ENCODE results near the gene SMCO4.
"Not testable (repeated sequence)": the region's sequence is repeated elsewhere in the genome, so short reads cannot be mapped to it uniquely, and the experiment has no call there.

The SMCO4 gene

DNA sequence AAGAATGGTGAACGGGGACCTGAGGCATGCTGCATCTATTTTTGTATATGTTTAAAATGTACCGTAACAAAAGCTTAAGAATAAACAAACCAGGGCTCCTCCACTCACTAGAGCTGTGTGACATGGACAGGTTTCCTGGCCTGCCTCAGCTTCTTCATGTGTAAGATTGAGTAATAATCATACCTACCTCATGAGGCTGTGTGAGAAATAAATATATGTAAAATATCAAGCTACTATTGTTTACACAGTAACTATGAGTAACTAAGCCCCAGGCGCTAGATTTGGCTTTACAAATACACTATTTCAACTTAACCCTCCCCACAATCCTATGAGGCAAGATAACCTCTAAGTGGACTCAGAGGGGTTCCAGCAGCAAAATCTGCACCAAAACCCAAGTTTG is 66.4 kb downstream of the SMCO4 start:
- DNase-seq (ENCODE audit: low read depth, low spot score): no peak

DNA sequence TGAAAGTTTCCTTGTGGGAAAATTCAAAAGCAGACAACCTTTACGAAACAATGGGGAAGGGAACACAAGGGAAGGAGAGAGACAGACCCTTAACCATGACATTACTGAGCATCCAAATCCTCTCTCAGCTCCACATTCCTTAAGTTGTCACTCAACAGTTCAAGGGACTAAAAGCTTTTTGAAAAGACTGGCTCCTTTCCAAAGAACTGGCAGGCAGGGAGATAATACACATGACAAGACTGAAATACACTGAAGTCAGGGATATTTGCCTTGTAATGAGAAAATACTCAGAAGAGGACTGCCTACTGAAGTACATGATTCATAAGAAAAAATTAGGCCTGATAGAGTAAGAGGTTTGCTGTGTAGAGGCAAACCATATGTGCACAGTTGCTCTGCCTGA is 69.1 kb downstream of the SMCO4 start:
- no peak for DNase-seq (ENCODE audit: low read depth, low spot score)

DNA sequence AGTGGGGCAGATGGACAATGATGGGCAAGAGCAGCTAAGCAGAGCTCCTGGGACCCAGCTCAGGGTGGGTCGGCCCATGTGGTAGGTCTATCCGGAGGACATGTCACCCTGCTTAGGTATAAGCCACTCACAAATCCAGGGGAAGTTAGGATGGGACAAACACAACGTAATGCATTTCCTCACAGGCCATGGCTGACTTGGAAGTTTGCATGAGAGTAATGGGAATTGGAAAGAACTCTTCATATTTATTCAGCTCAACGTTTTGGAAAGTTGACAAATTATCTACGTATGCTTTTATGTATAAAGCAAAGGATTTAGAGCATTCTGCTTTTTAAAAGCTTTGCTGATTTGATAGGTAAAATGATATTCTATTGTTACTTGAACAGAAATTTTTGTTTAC is 74.9 kb downstream of the SMCO4 start:
- DNase-seq (ENCODE audit: low read depth, low spot score): no peak

DNA sequence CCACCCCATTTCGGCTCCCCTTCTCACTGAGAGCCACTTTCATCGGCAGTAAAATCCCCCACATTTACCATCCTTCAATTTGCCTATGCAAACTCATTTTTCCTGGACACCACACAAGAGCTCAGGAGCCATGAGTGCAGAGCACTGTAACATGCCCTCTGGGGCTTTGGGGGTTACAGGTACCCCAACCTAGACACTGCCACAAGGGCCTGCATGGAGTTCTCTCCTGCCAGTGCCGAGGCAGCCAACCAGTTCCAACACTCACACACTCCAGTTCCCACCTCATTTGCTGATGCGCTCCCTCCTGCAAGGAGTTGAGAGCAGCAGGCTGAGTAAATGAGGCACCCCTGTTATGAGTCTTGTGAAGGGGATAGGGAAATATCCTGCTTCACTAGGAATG is 76.1 kb downstream of the SMCO4 start:
- no peak for DNase-seq (ENCODE audit: low read depth, low spot score)

DNA sequence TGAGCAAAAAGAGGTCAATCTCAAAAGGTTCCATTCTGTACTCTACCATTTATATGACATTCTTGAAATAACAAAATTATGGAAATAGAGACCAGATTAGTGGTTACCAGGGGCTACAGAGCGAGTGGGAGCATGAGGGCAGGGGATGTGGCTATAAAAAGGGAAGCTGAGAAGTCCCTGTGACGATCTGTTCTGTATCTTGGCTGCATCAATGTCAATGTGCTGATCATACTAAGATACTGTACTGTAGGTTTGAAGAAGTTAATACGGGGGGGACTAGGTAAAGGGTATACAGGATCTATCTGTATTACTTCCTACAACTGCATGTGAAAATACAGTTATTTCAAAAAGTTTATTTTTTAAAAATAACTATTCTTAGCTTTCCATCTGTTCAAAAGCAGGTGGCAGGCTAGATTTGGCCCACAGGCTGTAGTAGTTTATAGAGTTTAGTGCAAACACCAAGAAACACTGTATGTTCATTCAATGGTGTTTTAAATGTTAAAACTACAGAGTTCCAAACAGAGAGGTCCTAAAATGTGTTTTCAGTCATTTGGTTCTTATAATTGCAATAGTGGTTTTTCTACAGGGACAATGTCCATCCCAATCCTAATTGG is 78.2 kb downstream of the SMCO4 start:
- DNase-seq (ENCODE audit: low read depth, low spot score): no peak

DNA sequence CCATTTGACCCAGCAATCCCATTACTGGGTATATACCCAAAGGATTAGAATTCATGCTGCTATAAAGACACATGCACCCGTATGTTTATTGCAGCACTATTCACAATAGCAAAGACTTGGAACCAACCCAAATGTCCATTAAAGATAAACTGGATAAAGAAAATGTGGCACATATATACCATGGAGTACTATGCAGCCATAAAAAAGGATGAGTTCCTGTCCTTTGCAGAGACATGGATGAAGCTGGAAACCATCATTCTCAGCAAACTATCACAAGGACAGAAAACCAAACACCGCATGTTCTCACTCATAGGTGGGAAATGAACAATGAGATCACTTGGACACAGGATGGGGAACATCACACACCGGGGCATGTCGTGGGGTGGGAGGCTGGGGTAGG is 79.5 kb downstream of the SMCO4 start:
- DNase-seq (ENCODE audit: low read depth, low spot score): not testable (repeated sequence)

DNA sequence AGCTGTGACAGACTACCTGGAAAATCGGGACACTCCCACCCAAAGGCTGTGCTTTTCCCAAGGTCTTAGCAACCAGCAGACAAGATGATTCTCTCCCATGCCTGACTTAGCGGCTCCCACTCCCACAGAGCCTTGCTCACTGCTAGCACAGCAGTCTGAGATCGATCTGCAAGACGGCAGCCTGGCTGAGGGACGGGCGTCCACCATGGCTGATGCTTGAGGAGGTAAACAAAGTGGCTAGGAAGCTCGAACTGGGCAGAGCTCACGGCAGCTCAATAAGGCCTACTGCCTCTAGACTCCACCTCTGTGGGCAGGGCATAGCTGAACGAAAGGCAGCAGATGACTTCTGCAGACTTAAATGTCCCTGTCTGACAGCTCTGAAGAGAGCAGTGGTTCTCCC is 84.9 kb downstream of the SMCO4 start:
- DNase-seq (ENCODE audit: low read depth, low spot score): no peak

DNA sequence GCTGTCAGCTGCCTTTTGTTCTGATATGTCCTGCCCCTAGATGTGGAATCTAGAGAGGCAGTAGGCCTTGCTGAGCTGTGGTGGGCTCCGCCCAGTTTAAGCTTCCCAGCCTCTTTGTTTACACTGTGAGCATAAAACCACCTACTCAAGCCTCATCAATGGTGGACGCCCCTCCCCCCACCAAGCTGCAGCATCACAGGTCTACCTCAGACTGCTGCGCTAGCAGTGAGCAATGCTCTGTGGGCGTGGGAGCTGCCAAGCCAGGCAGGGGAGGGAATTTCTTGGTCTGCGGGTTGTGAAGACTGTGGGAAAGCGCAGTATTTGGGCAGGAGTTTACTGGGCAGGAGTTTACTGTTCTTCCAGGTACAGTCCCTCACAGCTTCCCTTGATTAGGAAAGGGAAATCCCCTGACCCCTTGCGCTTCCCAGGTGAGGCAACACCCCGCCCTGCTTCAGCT is 98.5 kb downstream of the SMCO4 start:
- no peak for DNase-seq (ENCODE audit: low read depth, low spot score)

DNA sequence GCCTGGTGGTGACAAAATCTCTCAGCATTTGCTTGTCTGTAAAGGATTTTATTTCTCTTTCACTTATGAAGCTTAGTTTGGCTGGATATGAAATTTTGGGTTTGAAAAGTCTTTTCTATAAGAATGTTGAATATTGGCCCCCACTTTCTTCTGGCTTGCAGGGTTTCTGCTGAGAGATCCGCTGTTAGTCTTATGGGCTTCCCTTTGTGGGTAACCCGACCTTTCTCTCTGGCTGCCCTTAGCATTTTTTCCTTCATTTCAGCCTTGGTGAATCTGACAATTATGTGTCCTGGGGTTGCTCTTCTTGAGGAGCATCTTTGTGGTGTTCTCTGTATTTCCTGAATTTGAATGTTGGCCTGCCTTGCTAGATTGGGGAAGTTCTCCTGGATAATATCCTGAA is 100.0 kb downstream of the SMCO4 start:
- not testable (repeated sequence) for DNase-seq (ENCODE audit: low read depth, low spot score)

DNA sequence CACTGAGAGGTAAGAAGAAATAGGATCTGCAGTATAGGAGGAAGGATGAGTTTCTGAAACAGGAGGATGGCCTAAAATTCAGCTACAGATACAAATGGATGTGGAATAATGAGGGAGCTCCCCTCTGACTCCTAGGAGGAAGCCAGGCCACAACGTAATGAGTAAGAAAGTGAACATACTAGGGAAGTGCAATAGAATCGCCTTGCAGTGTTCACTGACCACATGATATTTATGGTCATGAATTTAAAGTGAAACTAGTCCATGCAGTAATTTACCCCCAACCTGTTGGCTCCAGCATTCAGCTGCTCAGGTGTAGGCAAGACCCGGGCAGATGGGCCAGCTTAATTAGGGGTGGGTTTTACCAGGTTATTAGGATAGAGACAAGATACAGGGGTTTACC is 110.9 kb downstream of the SMCO4 start:
- DNase-seq (ENCODE audit: low read depth, low spot score): no peak

Data from activated CD4-positive, CD25-positive, alpha-beta regulatory T cell treated with anti-CD3 and anti-CD28 coated beads, Interleukin-2, amount 50 U/mL, for 16 hours (primary cell).